Natural killer cell treated with Interleukin-12 subunit alpha and Interleukin-12 subunit beta and Interleukin-15 and Interleukin-18, amount 100 ng/mL, for 72 hours (primary cell): ENCODE data around the gene C17orf78. TPM values are rescaled to one million over a fixed set of nuclear protein-coding genes. Genes with fewer than 3 reads are reported as not detected.

Source experiments
- ATAC-seq, 2 donors: fragments of 150-1000 bp; cut with Tn5 transposase in 1 of 2; sonication (Bioruptor Pico), chemical (Tn5 transposase) in 1 of 2; 2 replicates each; pipeline ENCODE4 v1.10.0; 2021
- DNase-seq: peaks from one replicate; pipeline ENCODE4 v3.0.0; 2022; ENCODE audit warnings: low spot score
- H3K27ac Mint-ChIP-seq, 2 donors: 1 replicate in 1 of 2; 2 replicates in 1 of 2; pipeline ENCODE4 v1.8.0; 2022; ENCODE audit warnings: mixed read lengths in 2 of 2, mild to moderate bottlenecking in 1 of 2, moderate library complexity in 1 of 2
- H3K27me3 Mint-ChIP-seq, 2 donors: 1 replicate in 1 of 2; 2 replicates in 1 of 2; pipeline ENCODE4 v1.8.0; 2022; ENCODE audit warnings: mixed read lengths in 2 of 2
- H3K36me3 Mint-ChIP-seq: one replicate; pipeline ENCODE4 v1.8.0; 2022; ENCODE audit warnings: mixed read lengths
- H3K4me1 Mint-ChIP-seq, 2 donors: 1 replicate in 1 of 2; 2 replicates in 1 of 2; pipeline ENCODE4 v1.8.0; 2022; ENCODE audit warnings: low read depth in 2 of 2, mixed read lengths in 2 of 2, mild to moderate bottlenecking in 1 of 2
- H3K4me3 Mint-ChIP-seq: one replicate; pipeline ENCODE4 v1.8.0; 2022; ENCODE audit warnings: mixed read lengths
- H3K9me3 Mint-ChIP-seq: 2 replicates; pipeline ENCODE4 v1.8.0; 2022; ENCODE audit warnings: mixed read lengths
- total RNA-seq, 2 donors: library from RNA; stranded (reverse); gene quantifications; one replicate each; pipeline ENCODE4 v1.2.3, GENCODE V29; 2022

Gene C17orf78
- total RNA-seq, 2 donors from 2014 or later, result not detected

DNA sequence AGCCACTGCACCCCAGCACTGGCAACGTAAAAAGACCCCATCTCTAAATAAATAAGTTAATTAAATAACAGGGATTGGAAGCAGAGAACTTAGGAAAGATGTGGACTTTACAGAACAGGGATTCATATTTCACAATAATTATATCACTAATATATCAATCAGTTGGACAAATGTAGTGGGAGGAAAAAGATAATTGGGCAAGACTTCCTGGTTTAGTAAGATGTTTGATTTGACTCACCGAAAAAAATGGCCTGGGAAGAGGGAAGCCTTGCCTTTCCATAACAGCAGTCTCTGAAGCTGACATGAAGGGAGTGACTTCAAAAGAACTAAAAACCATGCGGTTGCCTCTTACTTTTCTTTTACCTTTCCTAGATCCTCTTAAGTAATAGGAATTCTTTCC lies 15.2 kb upstream of the C17orf78 start:
- Mint-ChIP-seq H3K36me3 (no peaks in the 10 kb centered on the region), H3K27me3 (no peaks in the 10 kb centered on the region), H3K9me3 (no peaks in the 10 kb centered on the region), H3K4me3 (no peak overlapping the region), H3K27ac (no peak overlapping the region), H3K4me1 (peaks cover 14 to 16% of the 10 kb centered on the region in 2 donors)
- no peak for ATAC-seq
- DNase-seq, result no peak

DNA sequence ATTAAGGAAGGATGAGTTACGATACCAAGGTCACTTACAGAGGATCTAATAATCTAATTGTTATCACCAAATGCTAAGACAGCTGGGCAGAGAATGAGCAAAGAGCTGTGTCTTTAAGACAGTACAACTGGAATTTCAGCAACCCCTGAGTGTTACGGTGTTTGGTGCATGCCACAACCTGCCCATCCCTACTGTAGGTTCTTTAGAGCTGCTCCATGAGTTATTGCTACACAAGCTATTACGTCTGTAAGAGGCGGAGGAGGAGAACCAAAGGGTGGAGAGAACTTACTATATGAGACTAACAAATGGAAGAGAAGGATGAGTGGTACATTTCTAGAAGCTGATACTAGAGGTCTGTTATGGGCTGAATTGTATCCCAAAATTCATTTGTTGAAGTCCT lies 14.2 kb upstream of the C17orf78 start:
- Mint-ChIP-seq H3K9me3 (no peaks in the 10 kb centered on the region), H3K36me3 (no peaks in the 10 kb centered on the region), H3K27ac (no peak overlapping the region), H3K4me3 (no peak overlapping the region), H3K27me3 (no peaks in the 10 kb centered on the region), H3K4me1 (peaks cover 14 to 16% of the 10 kb centered on the region in 2 donors)
- no peak for DNase-seq
- ATAC-seq, result no peak

DNA sequence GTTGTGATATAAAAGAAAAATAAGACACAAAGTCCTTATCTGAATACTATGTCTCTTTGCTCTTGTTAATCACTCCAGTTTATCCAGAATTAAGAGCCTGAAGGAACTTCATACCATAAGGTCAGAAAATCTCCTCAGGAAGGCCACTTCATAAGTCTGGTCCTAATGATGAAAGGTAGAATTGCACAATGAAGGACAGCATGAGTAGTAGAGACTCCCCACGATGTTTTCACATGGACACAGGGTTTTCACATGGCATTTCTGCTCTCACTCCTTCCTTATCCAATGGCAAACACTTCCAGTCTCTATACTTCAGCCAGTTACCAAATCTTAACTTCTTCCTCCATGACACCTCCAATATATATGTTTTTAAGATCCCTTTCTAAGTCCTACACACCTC lies 10.2 kb upstream of the C17orf78 start:
- Mint-ChIP-seq H3K36me3 (no peaks in the 10 kb centered on the region), H3K4me1 (no peaks in the 10 kb centered on the region), H3K9me3 (no peaks in the 10 kb centered on the region), H3K27me3 (no peaks in the 10 kb centered on the region), H3K4me3 (no peak overlapping the region), H3K27ac (no peak overlapping the region)
- ATAC-seq (no peak), DNase-seq (no peak)

DNA sequence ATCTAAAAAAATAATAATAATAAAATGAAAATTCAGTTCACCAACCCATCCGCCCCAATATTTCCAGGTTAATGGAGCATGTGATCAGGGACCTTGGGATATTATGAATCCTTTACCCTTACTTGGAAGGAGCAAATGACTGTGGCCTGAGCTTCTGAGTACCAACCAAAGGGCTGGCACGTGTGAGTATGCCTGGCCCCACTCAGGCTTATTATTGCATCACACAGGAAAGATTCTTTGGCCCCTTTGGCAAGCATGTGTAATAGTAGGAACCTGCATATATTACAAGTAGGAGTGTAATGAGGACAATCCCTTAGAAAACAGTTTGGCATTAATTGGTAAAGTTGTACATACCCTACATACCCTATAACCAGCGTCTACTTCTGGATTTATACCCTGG lies 7.2 kb upstream of the C17orf78 start:
- no peaks in the 10 kb centered on the region for H3K27me3 Mint-ChIP-seq
- H3K36me3 Mint-ChIP-seq, result no peaks in the 10 kb centered on the region
- peaks cover 0 to 4% of the 10 kb centered on the region in 2 donors for H3K4me1 Mint-ChIP-seq
- H3K27ac Mint-ChIP-seq, result no peak overlapping the region
- H3K9me3 Mint-ChIP-seq, result no peaks in the 10 kb centered on the region
- no peak overlapping the region for H3K4me3 Mint-ChIP-seq
- DNase-seq (no peak), ATAC-seq (no peak)

DNA sequence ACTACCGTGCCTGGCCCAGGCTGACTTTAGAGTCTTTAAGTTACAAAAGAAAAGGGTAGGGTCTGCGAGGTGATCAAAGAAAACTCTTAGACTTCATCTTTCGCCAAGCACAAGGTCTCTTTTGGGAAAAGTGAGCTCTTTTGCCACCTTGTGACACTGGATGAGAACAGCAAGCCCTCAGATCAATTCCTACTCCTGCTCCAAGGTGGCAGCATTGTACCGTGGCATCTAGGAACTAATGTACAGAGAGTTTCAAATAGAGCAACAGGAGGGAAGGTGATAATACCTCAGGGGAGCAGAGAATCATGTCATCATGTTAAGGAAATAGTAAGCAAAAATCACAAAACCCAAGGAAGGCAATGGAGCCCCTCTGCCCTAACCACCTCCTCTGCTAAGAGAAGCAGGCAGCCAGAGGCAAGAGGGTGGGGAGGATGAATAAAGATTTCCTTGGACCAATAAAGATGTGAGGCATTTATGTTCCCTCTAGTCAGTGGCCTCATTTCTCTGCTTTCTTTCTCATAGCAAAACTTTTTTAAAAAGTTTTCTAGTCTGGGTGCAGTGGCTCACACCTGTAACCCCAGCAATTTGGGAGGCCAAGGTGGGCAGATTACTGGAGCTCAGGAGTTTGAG lies 2.1 kb upstream of the C17orf78 start:
- Mint-ChIP-seq H3K9me3 (no peaks in the 10 kb centered on the region), H3K27ac (no peak overlapping the region), H3K27me3 (no peaks in the 10 kb centered on the region), H3K4me3 (no peak overlapping the region), H3K36me3 (no peaks in the 10 kb centered on the region), H3K4me1 (peaks cover 0 to 8% of the 10 kb centered on the region in 2 donors)
- DNase-seq (no peak), ATAC-seq (peak; percentile 79)

DNA sequence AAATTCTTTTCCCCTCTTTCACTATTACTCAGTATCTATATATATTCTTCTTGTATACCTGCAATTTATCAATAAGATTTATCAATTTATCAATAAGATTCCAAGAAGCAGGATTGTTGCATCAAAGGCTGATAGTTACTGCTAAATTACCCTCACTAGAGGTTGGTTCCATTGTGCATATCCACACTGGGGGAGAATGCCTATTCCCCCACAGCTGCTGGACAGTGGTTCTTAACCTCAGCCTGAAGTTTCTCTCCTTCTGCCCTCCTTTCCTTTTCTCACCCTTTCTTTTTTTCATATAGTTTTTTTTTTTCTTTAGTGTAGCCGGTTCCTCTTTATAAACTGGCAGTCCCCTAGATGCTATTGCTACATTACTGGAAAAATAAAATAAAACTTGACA lies 6.3 kb downstream of the C17orf78 start:
- H3K4me3 Mint-ChIP-seq, result no peak overlapping the region
- no peaks in the 10 kb centered on the region for H3K4me1 Mint-ChIP-seq
- no peak overlapping the region for H3K27ac Mint-ChIP-seq

DNA sequence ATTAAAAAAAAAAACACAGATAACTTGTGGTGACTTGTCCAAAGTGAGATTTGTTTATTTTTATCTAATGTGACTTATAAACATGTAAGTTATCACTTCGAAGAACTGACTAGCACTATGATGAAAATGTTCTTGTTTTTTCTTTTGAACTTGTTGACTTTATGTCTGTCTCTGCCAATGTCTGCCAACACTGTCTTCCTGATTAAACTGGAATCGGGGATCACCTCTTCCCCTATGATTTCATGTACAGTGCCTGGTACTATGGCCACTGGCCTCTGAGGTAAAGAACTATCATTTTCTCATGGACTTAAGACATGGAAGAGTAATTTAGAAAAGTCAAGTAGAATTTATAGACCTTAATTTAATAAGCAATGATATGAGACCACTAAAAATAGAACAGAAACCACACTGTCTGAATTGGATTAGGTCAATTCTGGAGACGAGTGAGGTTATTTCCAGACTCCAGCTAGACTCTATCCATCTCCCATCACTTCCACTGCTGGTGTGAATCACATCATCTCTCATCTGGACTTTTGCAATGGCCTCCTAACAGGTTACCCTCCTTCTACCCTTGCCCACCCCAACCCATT lies 8.9 kb downstream of the C17orf78 start:
- Mint-ChIP-seq H3K27ac (no peak overlapping the region), H3K9me3 (no peaks in the 10 kb centered on the region), H3K4me1 (no peaks in the 10 kb centered on the region), H3K4me3 (no peak overlapping the region), H3K36me3 (no peaks in the 10 kb centered on the region), H3K27me3 (no peaks in the 10 kb centered on the region)
- DNase-seq (no peak), ATAC-seq (no peak)

More for the DNA sequence above, 6.3 kb downstream of the C17orf78 start:
- DNase-seq (no peak), ATAC-seq (no peak)
- Mint-ChIP-seq H3K27me3 (no peaks in the 10 kb centered on the region), H3K9me3 (no peaks in the 10 kb centered on the region), H3K36me3 (no peaks in the 10 kb centered on the region)

DNA sequence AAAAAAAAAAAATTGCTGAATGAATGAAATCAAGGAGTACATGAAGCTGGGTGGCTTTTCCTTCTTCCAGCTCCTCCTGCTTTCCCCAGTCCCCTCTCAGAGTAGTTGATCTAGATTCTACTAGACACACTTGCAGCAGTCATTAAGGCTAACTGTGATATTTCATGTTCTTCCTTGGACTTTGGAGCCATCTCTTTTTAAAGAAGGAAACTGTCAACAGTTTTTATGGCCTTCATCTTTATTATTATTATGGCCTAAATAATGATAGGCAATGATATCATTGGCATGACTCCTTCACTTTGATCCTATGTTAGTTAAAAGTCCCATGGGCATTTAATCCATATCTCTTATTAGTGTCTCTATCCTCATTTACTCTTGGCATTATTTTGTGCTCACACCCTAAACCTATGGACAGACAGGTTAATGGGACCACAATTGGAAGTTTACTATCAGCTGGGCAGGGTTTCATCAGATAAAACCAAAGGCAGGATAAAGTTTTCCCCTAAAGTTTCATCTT lies 9.7 kb downstream of the C17orf78 start:
- no peak overlapping the region for H3K27ac Mint-ChIP-seq
- no peak overlapping the region for H3K4me3 Mint-ChIP-seq
- no peak for ATAC-seq
- no peaks in the 10 kb centered on the region for H3K27me3 Mint-ChIP-seq
- no peaks in the 10 kb centered on the region for H3K4me1 Mint-ChIP-seq
- H3K36me3 Mint-ChIP-seq, result no peaks in the 10 kb centered on the region
- no peaks in the 10 kb centered on the region for H3K9me3 Mint-ChIP-seq
- no peak for DNase-seq

DNA sequence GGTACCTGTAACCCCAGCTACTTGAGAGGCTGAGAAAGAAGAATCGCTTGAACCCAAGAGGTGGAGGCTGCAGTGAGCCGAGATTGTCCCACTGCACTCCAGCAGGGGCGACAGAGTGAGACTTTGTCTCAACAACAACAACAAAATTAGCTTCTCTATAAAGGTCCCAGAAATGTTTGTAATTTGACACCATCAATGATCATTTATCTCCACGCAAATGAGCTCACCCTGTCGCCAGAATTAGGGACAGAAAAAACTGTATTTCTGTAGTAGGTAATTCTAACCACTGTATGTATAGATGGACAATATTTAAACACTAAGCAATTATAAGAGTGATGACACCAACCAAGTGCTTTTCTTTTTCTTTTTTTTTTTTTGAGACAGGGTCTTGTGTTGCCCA lies 10.7 kb downstream of the C17orf78 start:
- no peak for ATAC-seq
- Mint-ChIP-seq H3K4me3 (no peak overlapping the region), H3K36me3 (no peaks in the 10 kb centered on the region), H3K27ac (no peak overlapping the region), H3K4me1 (peaks cover 0 to 2% of the 10 kb centered on the region in 2 donors), H3K9me3 (no peaks in the 10 kb centered on the region), H3K27me3 (no peaks in the 10 kb centered on the region)
- DNase-seq, result no peak

DNA sequence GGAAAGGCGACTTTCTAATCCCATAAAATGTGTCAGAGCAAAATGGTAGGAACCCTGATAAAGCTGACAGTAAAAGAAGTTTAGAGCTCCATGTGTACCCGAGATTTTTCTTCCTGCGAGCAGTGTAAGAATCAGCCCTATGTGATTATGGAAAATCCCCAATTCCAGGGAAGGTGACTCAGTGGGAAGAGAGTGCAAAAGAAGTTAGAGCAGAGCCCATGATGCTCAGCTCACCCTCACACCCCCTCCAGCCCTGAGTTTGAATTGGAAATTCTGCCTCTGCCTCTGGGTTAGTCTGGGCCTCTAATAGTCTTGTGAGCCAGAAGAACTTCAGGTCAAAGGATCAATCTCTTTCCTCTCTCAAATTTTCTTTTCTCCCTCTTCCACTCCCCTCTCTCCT lies 12.5 kb downstream of the C17orf78 start:
- peaks cover 0 to 10% of the 10 kb centered on the region in 2 donors for H3K4me1 Mint-ChIP-seq
- H3K27ac Mint-ChIP-seq, result no peak overlapping the region
- ATAC-seq (no peak), DNase-seq (no peak)
- H3K36me3 Mint-ChIP-seq, result no peaks in the 10 kb centered on the region
- no peaks in the 10 kb centered on the region for H3K27me3 Mint-ChIP-seq
- no peak overlapping the region for H3K4me3 Mint-ChIP-seq
- H3K9me3 Mint-ChIP-seq, result no peaks in the 10 kb centered on the region

DNA sequence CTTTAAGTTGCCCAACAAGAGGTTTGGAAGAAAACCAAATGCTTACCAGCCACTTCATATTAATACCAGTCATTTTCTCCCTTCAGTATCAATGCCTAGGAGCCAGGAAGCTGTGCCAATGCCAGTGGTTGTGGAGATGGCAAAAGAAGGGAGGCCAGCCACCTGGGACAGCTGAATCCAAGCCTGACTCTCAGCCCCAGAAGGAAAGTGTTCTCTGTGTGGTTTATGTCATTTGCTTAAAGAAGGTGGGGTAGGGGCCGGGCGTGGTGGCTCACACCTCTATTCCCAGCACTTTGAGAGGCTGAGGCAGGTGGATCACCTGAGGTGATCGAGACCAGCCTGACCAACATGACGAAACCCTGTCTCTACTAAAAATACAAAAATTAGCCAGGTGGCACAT lies 13.4 kb downstream of the C17orf78 start:
- Mint-ChIP-seq H3K4me3 (no peak overlapping the region), H3K9me3 (no peaks in the 10 kb centered on the region), H3K27me3 (no peaks in the 10 kb centered on the region), H3K36me3 (no peaks in the 10 kb centered on the region), H3K4me1 (peaks cover 0 to 10% of the 10 kb centered on the region in 2 donors), H3K27ac (no peak overlapping the region)
- ATAC-seq (no peak), DNase-seq (no peak)

DNA sequence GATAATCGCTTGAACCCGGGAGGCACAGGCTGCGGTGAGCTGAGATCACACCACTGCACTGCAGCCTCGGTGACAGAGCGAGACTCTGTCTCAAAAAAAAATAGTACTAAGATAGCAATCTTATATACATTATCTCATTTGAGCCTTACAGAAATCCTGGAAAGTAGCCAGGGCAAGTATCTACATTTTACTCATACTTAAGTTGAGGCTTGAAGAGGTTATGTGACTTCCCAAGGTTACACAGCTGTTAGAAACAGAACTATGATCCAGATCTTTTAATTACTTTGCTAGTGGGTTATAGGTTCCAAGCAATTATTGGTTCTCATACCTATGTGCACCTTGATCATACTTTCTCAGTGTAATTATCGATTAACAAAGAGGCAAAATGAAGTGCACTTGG lies 15.4 kb downstream of the C17orf78 start:
- ATAC-seq, result no peak
- H3K36me3 Mint-ChIP-seq, result no peaks in the 10 kb centered on the region
- no peak overlapping the region for H3K27ac Mint-ChIP-seq
- no peak for DNase-seq
- H3K9me3 Mint-ChIP-seq, result no peaks in the 10 kb centered on the region
- peaks cover 0 to 10% of the 10 kb centered on the region in 2 donors for H3K4me1 Mint-ChIP-seq
- H3K27me3 Mint-ChIP-seq, result no peaks in the 10 kb centered on the region
- no peak overlapping the region for H3K4me3 Mint-ChIP-seq

DNA sequence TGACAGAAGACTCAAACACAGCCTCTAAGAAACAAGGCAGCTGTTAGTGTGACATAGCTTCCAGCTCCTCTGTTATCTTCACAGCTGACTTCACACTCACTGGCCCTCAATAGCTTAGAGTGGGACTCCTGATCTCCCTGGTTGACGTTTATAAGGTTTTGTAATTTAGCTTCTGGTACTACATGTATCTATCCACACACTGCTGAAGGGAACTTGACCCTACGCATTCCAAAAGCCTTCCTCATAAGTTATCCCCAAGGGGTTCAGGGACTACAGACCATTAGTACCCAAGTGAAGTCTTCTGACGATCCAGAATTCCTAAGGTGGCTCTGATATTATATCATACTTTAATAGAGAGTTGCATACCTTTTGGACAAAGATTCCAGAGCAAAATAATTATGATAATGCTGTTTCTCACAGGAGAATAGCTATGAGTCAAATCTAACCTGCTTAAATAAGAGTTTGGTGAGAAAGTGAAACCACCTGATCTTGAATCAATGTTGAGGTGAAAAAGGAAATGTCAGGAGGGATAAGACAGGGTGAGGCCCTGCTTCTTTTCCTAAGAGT lies 16.3 kb downstream of the C17orf78 start:
- no peaks in the 10 kb centered on the region for H3K36me3 Mint-ChIP-seq

DNA sequence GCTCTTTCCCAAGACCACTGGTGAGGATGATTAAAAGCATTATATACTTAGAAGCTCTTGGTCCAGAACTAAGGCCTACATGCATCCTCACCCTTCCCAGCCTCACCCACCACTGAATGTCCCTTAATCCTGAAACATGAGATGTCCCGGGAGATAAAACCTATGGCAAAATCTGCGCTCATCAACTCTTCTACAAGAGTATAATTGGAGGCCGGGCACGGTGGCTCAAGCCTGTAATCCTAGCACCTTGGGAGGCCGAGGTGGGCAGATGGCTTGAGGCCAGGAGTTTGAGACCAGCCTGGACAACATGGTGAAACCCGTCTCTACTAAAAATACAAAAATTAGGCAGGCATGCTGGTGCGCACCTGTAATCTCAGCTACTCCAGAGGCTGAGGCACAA lies 17.6 kb downstream of the C17orf78 start:
- Mint-ChIP-seq H3K9me3 (no peaks in the 10 kb centered on the region), H3K36me3 (no peaks in the 10 kb centered on the region), H3K4me1 (peaks cover 2 to 15% of the 10 kb centered on the region in 2 donors), H3K27ac (no peak overlapping the region), H3K27me3 (no peaks in the 10 kb centered on the region), H3K4me3 (no peak overlapping the region)
- DNase-seq (no peak), ATAC-seq (no peak)

More for the DNA sequence above, 16.3 kb downstream of the C17orf78 start:
- no peak overlapping the region for H3K27ac Mint-ChIP-seq
- DNase-seq, result no peak
- no peaks in the 10 kb centered on the region for H3K27me3 Mint-ChIP-seq
- H3K9me3 Mint-ChIP-seq, result no peaks in the 10 kb centered on the region
- no peak for ATAC-seq
- H3K4me3 Mint-ChIP-seq, result no peak overlapping the region
- peaks cover 0 to 10% of the 10 kb centered on the region in 2 donors for H3K4me1 Mint-ChIP-seq
